GM12878 (cell line): ENCODE results near the gene KIAA1328. TPM values are rescaled to one million over a fixed set of nuclear protein-coding genes. Genes with fewer than 3 reads are reported as not detected.

Experiments
- ATAC-seq: fragments of 200-7000 bp; cut with Tn5 transposase; 3 replicates; pipeline ENCODE4 v1.9.1; 2020; ENCODE audit warnings: mild to moderate bottlenecking, moderate library complexity
- BruUV-seq: library from RNA; stranded (reverse); fragments of 400-500 nt; replicated peaks from 2 replicates; lab custom pipeline; 2021; lab: Mats Ljungman, UMichigan
- CTCF ChIA-PET: fragments of 300-600 bp; sonication (Branson Sonifier 250); formaldehyde crosslinking; extraction: SDS; loops from one replicate; lab custom pipeline; 2021; ENCODE audit warnings: inconsistent platforms; lab: Yijun Ruan, JAX
- POLR2A ChIA-PET: fragments of 350-600 bp; formaldehyde crosslinking; extraction: SDS; loops from one replicate; lab custom pipeline; 2021; ENCODE audit warnings: inconsistent platforms; lab: Charles Lee
- RAD21 ChIA-PET: fragments of 300-600 bp; sonication (Branson Sonifier 250); formaldehyde crosslinking; loops from one replicate; lab custom pipeline; 2023; ENCODE audit warnings: antibody characterized with exemption; ENCODE audit not compliant: unreplicated experiment; lab: Charles Lee
- SMC1A ChIA-PET: fragments of 300-600 bp; sonication (Branson Sonifier 250); formaldehyde crosslinking; loops from one replicate; lab custom pipeline; 2023; ENCODE audit not compliant: unreplicated experiment, uncharacterized antibody; lab: Charles Lee
- DNase-seq: peaks from one replicate; pipeline ENCODE4 v3.0.0-alpha.2; 2011; ENCODE audit warnings: low read depth, low spot score
- FAIRE-seq: peaks from 3 replicates; lab custom pipeline; 2011; peaks lifted over from hg19 to GRCh38; lab: Jason Lieb, UNC
- H2AFZ ChIP-seq: 2 replicates; pipeline ENCODE4 v1.6.0; 2011; ENCODE audit warnings: low read depth, low read length, control low read depth; ENCODE audit not compliant: control insufficient read depth
- H3K27ac ChIP-seq: 2 replicates; pipeline ENCODE4 v1.5.1; 2011; ENCODE audit warnings: control low read depth; ENCODE audit not compliant: control insufficient read depth, insufficient read depth
- H3K27me3 ChIP-seq, 2 experiments: replicated peaks in 1 of 2; 2 replicates each; pipeline versions ENCODE4 v1.6.0 to v1.6.1; 2011; ENCODE audit warnings: low read length in 1 of 2; ENCODE audit not compliant: control insufficient read depth in 2 of 2, insufficient read depth in 2 of 2
- H3K36me3 ChIP-seq, 2 experiments: 2 replicates each; pipeline ENCODE4 v1.5.1; 2011; ENCODE audit warnings: low read length in 1 of 2; ENCODE audit not compliant: control insufficient read depth in 2 of 2, insufficient read depth in 2 of 2
- H3K4me1 ChIP-seq: 2 replicates; pipeline ENCODE4 v1.6.1; 2011; ENCODE audit warnings: mild to moderate bottlenecking, low read length, moderate library complexity, mixed read lengths; ENCODE audit not compliant: control insufficient read depth, insufficient read depth
- H3K4me2 ChIP-seq: 2 replicates; pipeline ENCODE4 v1.6.0; 2011; ENCODE audit warnings: control low read depth; ENCODE audit not compliant: control insufficient read depth, insufficient read depth
- H3K4me3 ChIP-seq: fragments of 200-600 bp; sonication (generic); 2 replicates; pipeline ENCODE4 v1.5.1; 2016
- H3K79me2 ChIP-seq: 2 replicates; pipeline ENCODE4 v1.6.0; 2011; ENCODE audit warnings: low read length; ENCODE audit not compliant: control insufficient read depth, insufficient read depth
- H3K9ac ChIP-seq: 2 replicates; pipeline ENCODE4 v1.8.0; 2011; ENCODE audit warnings: low read length, control low read depth, mixed read lengths; ENCODE audit not compliant: control insufficient read depth, insufficient read depth
- H3K9me3 ChIP-seq: replicated peaks from 3 replicates; pipeline ENCODE4 v1.5.1; 2011; ENCODE audit warnings: mild to moderate bottlenecking, low read length; ENCODE audit not compliant: control insufficient read depth, insufficient read depth
- H4K20me1 ChIP-seq: 2 replicates; pipeline ENCODE4 v1.6.0; 2011; ENCODE audit not compliant: control insufficient read depth, insufficient read depth
- BHLHE40 ChIP-seq, 2 experiments: fragments of 450-650 bp in 1 of 2; IDR thresholded peaks; 2 replicates each; pipeline ENCODE4 v1.6.1; 2011 to 2017; ENCODE audit warnings: low read depth in 2 of 2, borderline replicate concordance in 1 of 2, improper control_type of control experiment in 1 of 2, low read length in 1 of 2, mild to moderate bottlenecking in 1 of 2
- CHD4 ChIP-seq: fragments of 200-600 bp; sonication (generic); IDR thresholded peaks from 2 replicates; pipeline ENCODE4 v1.6.1; 2016; ENCODE audit warnings: mild to moderate bottlenecking
- IRF4 ChIP-seq: IDR thresholded peaks from 2 replicates; pipeline ENCODE4 v1.6.1; 2011; ENCODE audit warnings: low read depth, low read length
- PAX5 ChIP-seq: IDR thresholded peaks from 2 replicates; pipeline ENCODE4 v1.6.1; 2011; ENCODE audit warnings: low read depth, low read length, borderline replicate concordance
- SMC3 ChIP-seq: IDR thresholded peaks from 2 replicates; pipeline ENCODE4 v1.6.1; 2011; ENCODE audit warnings: low read length, improper control_type of control experiment, borderline replicate concordance
- STAT3 ChIP-seq: IDR thresholded peaks from 2 replicates; pipeline ENCODE4 v1.6.1; 2011; ENCODE audit warnings: low read depth, low read length, improper control_type of control experiment
- TCF12 ChIP-seq: IDR thresholded peaks from 2 replicates; pipeline ENCODE4 v1.6.1; 2011; ENCODE audit warnings: low read depth, mild to moderate bottlenecking, low read length
- WGBS: methylation state at CpG from one replicate; pipeline ENCODE4 v1.1.6; 2016; ENCODE audit warnings: low lambda C conversion rate; ENCODE audit not compliant: insufficient replicate concordance, insufficient coverage; ENCODE audit errors: missing lambda C conversion rate; 5-methylcytosine and 5-hydroxymethylcytosine counted together
- in situ Hi-C: fragments of 300-500 bp; cut with MboI; formaldehyde crosslinking; loops from 9 replicates; pipeline ENCODE4 v1.14.3; 2018; ENCODE audit warnings: mixed read lengths
- intact Hi-C: fragments of 100-400 bp; cut with micrococcal nuclease; formaldehyde crosslinking; loops from one replicate; pipeline ENCODE4 v1.14.2; 2022; ENCODE audit not compliant: unreplicated experiment
- polyA plus RNA-seq, 11 experiments: library from polyadenylated mRNA; depleted of rRNA in 4 of 11; unstranded in 6 of 11; stranded (reverse) in 5 of 11; fragments of >200 nt; fragmentation: Nextera tagmentation in 4 of 11; fragmentation: Illumina TruSeq in 1 of 11; extraction: Ambion mirVana in 4 of 11; extraction: Trizol in 1 of 11; gene quantifications; 1 replicate in 1 of 11; 2 replicates in 10 of 11; pipeline versions ENCODE4 v1.2.1 to v1.2.3, GENCODE V29; 2011 to 2016; ENCODE audit warnings: inconsistent platforms in 2 of 11, missing spikeins in 2 of 11, low read depth in 1 of 11
- total RNA-seq, 4 experiments: library from RNA; depleted of rRNA in 3 of 4; stranded (reverse); fragments of >200 nt in 3 of 4; fragmentation: Illumina TruSeq in 1 of 4; extraction: Trizol in 1 of 4; gene quantifications; 2 replicates each; pipeline versions ENCODE4 v1.2.1 to v1.2.3, GENCODE V29; 2013 to 2021
- TF ChIP-seq, protein P1 (sequence below): fragments of 450-650 bp; conservative IDR thresholded peaks from 2 replicates; pipeline ENCODE4 v1.6.1; 2017; ENCODE audit warnings: mild to moderate bottlenecking, moderate library complexity
- TF ChIP-seq, protein P2 (sequence below): fragments of 150-350 bp; IDR thresholded peaks from 2 replicates; pipeline ENCODE4 v1.6.1; 2014; ENCODE audit warnings: mild to moderate bottlenecking, low read depth, low read length

KIAA1328 gene
- total and polyA plus RNA-seq, 10 of the 15 experiments (the other 5 are each of a cell fraction or from before 2014, with no cell fraction given): 3.1 to 7.1 (median 4.6) TPM

- DNase-seq (no peak), FAIRE-seq (no peak), ATAC-seq (no peak)
- H3K9ac ChIP-seq: no peak overlapping the region
- H3K4me1 ChIP-seq: no peaks in the 10 kb centered on the region
- no peaks in the 10 kb centered on the region for H3K27me3 ChIP-seq
- H3K27ac ChIP-seq: no peak overlapping the region
- TF ChIP-seq BHLHE40 (IDR thresholded peaks at IDR 0.05; ENCODE audit: borderline replicate concordance in 1 of 2, low read depth in 2 of 2, low read length in 1 of 2): no peak
- no peak for TF ChIP-seq IRF4
- TF ChIP-seq, protein P1, sequence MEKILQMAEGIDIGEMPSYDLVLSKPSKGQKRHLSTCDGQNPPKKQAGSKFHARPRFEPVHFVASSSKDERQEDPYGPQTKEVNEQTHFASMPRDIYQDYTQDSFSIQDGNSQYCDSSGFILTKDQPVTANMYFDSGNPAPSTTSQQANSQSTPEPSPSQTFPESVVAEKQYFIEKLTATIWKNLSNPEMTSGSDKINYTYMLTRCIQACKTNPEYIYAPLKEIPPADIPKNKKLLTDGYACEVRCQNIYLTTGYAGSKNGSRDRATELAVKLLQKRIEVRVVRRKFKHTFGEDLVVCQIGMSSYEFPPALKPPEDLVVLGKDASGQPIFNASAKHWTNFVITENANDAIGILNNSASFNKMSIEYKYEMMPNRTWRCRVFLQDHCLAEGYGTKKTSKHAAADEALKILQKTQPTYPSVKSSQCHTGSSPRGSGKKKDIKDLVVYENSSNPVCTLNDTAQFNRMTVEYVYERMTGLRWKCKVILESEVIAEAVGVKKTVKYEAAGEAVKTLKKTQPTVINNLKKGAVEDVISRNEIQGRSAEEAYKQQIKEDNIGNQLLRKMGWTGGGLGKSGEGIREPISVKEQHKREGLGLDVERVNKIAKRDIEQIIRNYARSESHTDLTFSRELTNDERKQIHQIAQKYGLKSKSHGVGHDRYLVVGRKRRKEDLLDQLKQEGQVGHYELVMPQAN: no peak
- no peak for TF ChIP-seq PAX5
- TF ChIP-seq STAT3: no peak
- TF ChIP-seq, protein P2, sequence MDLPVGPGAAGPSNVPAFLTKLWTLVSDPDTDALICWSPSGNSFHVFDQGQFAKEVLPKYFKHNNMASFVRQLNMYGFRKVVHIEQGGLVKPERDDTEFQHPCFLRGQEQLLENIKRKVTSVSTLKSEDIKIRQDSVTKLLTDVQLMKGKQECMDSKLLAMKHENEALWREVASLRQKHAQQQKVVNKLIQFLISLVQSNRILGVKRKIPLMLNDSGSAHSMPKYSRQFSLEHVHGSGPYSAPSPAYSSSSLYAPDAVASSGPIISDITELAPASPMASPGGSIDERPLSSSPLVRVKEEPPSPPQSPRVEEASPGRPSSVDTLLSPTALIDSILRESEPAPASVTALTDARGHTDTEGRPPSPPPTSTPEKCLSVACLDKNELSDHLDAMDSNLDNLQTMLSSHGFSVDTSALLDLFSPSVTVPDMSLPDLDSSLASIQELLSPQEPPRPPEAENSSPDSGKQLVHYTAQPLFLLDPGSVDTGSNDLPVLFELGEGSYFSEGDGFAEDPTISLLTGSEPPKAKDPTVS: no peak
- no peak for TF ChIP-seq CHD4
- TF ChIP-seq SMC3: no peak
- no peak for TF ChIP-seq TCF12
- no peak overlapping the region for H3K4me3 ChIP-seq
- CTCF ChIA-PET: no interaction called here
- no peaks in the 10 kb centered on the region for H3K9me3 ChIP-seq
- intact Hi-C loops: no loop called here
- H3K36me3 ChIP-seq: no peaks in the 10 kb centered on the region
- RAD21 ChIA-PET: no interaction called here
- H2AFZ ChIP-seq: no peak overlapping the region
- in situ Hi-C loops: no loop called here
- BruUV-seq: no TSS peak
- SMC1A ChIA-PET: no interaction called here
- WGBS: 97% methylated on average over 4 of the region's 4 CpGs
- POLR2A ChIA-PET: no interaction called here
- no peak overlapping the region for H3K4me2 ChIP-seq
- H3K79me2 ChIP-seq: no peaks in the 10 kb centered on the region
- no peaks in the 10 kb centered on the region for H4K20me1 ChIP-seq
Observed at GRCh38 chr18:36900466-36900865, 71.5 kb downstream of the KIAA1328 start.
